Activated CD4-positive, alpha-beta T cell treated with anti-CD3 and anti-CD28 coated beads for 36 hours (primary cell): ENCODE measurements around the gene CHST15. TPM values are rescaled to one million over a fixed set of nuclear protein-coding genes. Genes with fewer than 3 reads are reported as not detected.

Experiments used
- ATAC-seq: fragments of 200-7000 bp; cut with Tn5 transposase; one replicate; pipeline ENCODE4 v1.10.0; 2021; ENCODE audit warnings: mild to moderate bottlenecking, moderate library complexity
- CTCF ChIA-PET: fragments of 350-600 bp; sonication (Branson Sonifier 250); formaldehyde crosslinking; loops from one replicate; lab custom pipeline; 2021; ENCODE audit warnings: antibody characterized with exemption; lab: Charles Lee
- POLR2A ChIA-PET: fragments of 350-600 bp; sonication (Branson Sonifier 250); formaldehyde crosslinking; loops from one replicate; lab custom pipeline; 2021; ENCODE audit warnings: antibody characterized with exemption, inconsistent platforms; lab: Charles Lee
- DNase-seq: peaks from one replicate; pipeline ENCODE4 v3.0.0-alpha.2; 2020
- H3K27ac Mint-ChIP-seq: one replicate; pipeline ENCODE4 v1.8.0; 2021; ENCODE audit warnings: mixed read lengths
- H3K27me3 Mint-ChIP-seq: one replicate; pipeline ENCODE4 v1.8.0; 2021; ENCODE audit warnings: mixed read lengths
- H3K36me3 Mint-ChIP-seq: one replicate; pipeline ENCODE4 v1.8.0; 2021; ENCODE audit warnings: low read depth, mixed read lengths
- H3K4me1 Mint-ChIP-seq: one replicate; pipeline ENCODE4 v1.8.0; 2021; ENCODE audit warnings: mixed read lengths
- H3K4me3 Mint-ChIP-seq: one replicate; pipeline ENCODE4 v1.8.0; 2021; ENCODE audit warnings: mild to moderate bottlenecking, moderate library complexity, mixed read lengths
- H3K9me3 Mint-ChIP-seq: one replicate; pipeline ENCODE4 v1.8.0; 2021; ENCODE audit warnings: low read depth, mixed read lengths
- intact Hi-C, 2 experiments: fragments of 100-400 bp; cut with DNase I in 1 of 2; cut with micrococcal nuclease in 1 of 2; formaldehyde crosslinking; loops; one replicate each; pipeline versions ENCODE4 v1.14.2 to v1.15.1; 2022 to 2024; cut with DNase I, micrococcal nuclease
- total RNA-seq, 2 experiments: library from RNA; stranded (reverse); gene quantifications; one replicate each; pipeline ENCODE4 v1.2.3, GENCODE V29; 2021

Gene CHST15
- total RNA-seq, 2 experiments from 2014 or later, result 0.40 to 0.43 TPM

GRCh38 chr10:124120410-124121061, 27.1 kb upstream of the CHST15 start:
- DNase-seq, result no peak
- intact Hi-C loops, result no loop called here
- Mint-ChIP-seq H3K27me3 (no peaks in the 10 kb centered on the region), H3K4me3 (no peak overlapping the region), H3K9me3 (no peaks in the 10 kb centered on the region), H3K27ac (no peak overlapping the region), H3K4me1 (no peaks in the 10 kb centered on the region), H3K36me3 (no peaks in the 10 kb centered on the region)
- ChIA-PET CTCF (no interaction called here), POLR2A (no interaction called here)
- ATAC-seq, result peak; percentile 12

- no peak for DNase-seq
- POLR2A ChIA-PET, result no interaction called here
- no peak overlapping the region for H3K27ac Mint-ChIP-seq
- intact Hi-C loops, result no loop called here
- no peaks in the 10 kb centered on the region for H3K9me3 Mint-ChIP-seq
- no peaks in the 10 kb centered on the region for H3K27me3 Mint-ChIP-seq
- H3K36me3 Mint-ChIP-seq, result no peaks in the 10 kb centered on the region
- no peak overlapping the region for H3K4me3 Mint-ChIP-seq
- CTCF ChIA-PET, result no interaction called here
- peak; percentile 19 for ATAC-seq
- no peaks in the 10 kb centered on the region for H3K4me1 Mint-ChIP-seq
Measured at GRCh38 chr10:124119946-124120345, 26.5 kb upstream of the CHST15 start.

- Mint-ChIP-seq H3K4me3 (no peak overlapping the region), H3K36me3 (no peaks in the 10 kb centered on the region), H3K27ac (no peak overlapping the region), H3K4me1 (no peaks in the 10 kb centered on the region), H3K9me3 (no peaks in the 10 kb centered on the region), H3K27me3 (no peaks in the 10 kb centered on the region)
- ChIA-PET POLR2A (no interaction called here), CTCF (interaction anchor here (0.8 kb wide), 1 partner anchor 270 kb away, joined by 4 read pairs; no protein-coding TSS in a partner anchor)
- ATAC-seq, result no peak
- DNase-seq, result no peak
- intact Hi-C loops, result no loop called here
Measured at GRCh38 chr10:124119216-124119615, 25.8 kb upstream of the CHST15 start.

GRCh38 chr10:124117833-124118232, 24.4 kb upstream of the CHST15 start:
- no peaks in the 10 kb centered on the region for H3K9me3 Mint-ChIP-seq
- intact Hi-C loops, result no loop called here
- ChIA-PET POLR2A (interaction anchor here (0.6 kb wide), 1 partner anchor 84 kb away, joined by 4 read pairs; no protein-coding TSS in a partner anchor), CTCF (no interaction called here)
- no peak overlapping the region for H3K27ac Mint-ChIP-seq
- DNase-seq (no peak), ATAC-seq (no peak)
- H3K36me3 Mint-ChIP-seq, result no peaks in the 10 kb centered on the region
- H3K4me3 Mint-ChIP-seq, result no peak overlapping the region
- H3K27me3 Mint-ChIP-seq, result no peaks in the 10 kb centered on the region
- no peaks in the 10 kb centered on the region for H3K4me1 Mint-ChIP-seq

GRCh38 chr10:124117511-124117785, 24.1 kb upstream of the CHST15 start:
- H3K4me3 Mint-ChIP-seq, result no peak overlapping the region

GRCh38 chr10:124116771-124117510, 23.5 kb upstream of the CHST15 start:
- Mint-ChIP-seq H3K4me1 (no peaks in the 10 kb centered on the region), H3K27me3 (peaks cover 3% of the 10 kb centered on the region), H3K4me3 (no peak overlapping the region), H3K9me3 (no peaks in the 10 kb centered on the region), H3K27ac (no peak overlapping the region), H3K36me3 (no peaks in the 10 kb centered on the region)
- ATAC-seq (no peak), DNase-seq (no peak)
- intact Hi-C loops, result no loop called here
- CTCF ChIA-PET, result interaction anchor here (0.7 kb wide), 1 partner anchor 120 kb away, joined by 3 read pairs; no protein-coding TSS in a partner anchor
- POLR2A ChIA-PET, result no interaction called here

More at GRCh38 chr10:124117511-124117785, 24.1 kb upstream of the CHST15 start:
- no peaks in the 10 kb centered on the region for H3K36me3 Mint-ChIP-seq
- intact Hi-C loops, result no loop called here
- H3K27ac Mint-ChIP-seq, result no peak overlapping the region
- no peaks in the 10 kb centered on the region for H3K9me3 Mint-ChIP-seq
- ChIA-PET POLR2A (no interaction called here), CTCF (interaction anchor here (0.7 kb wide), 1 partner anchor 121 kb away, joined by 3 read pairs; no protein-coding TSS in a partner anchor)
- peaks cover 3% of the 10 kb centered on the region for H3K27me3 Mint-ChIP-seq
- DNase-seq (no peak), ATAC-seq (no peak)
- no peaks in the 10 kb centered on the region for H3K4me1 Mint-ChIP-seq

- Mint-ChIP-seq H3K36me3 (no peaks in the 10 kb centered on the region), H3K27me3 (peaks cover 9% of the 10 kb centered on the region), H3K4me1 (no peaks in the 10 kb centered on the region), H3K27ac (no peak overlapping the region), H3K4me3 (no peak overlapping the region), H3K9me3 (no peaks in the 10 kb centered on the region)
- DNase-seq (no peak), ATAC-seq (no peak)
- ChIA-PET CTCF (no interaction called here), POLR2A (no interaction called here)
- intact Hi-C loops, result no loop called here
Measured at GRCh38 chr10:124114696-124115095, 21.3 kb upstream of the CHST15 start.

GRCh38 chr10:124112891-124113580, 19.6 kb upstream of the CHST15 start:
- CTCF ChIA-PET, result no interaction called here
- Mint-ChIP-seq H3K27me3 (peaks cover 14% of the 10 kb centered on the region), H3K4me3 (no peak overlapping the region), H3K4me1 (no peaks in the 10 kb centered on the region), H3K36me3 (no peaks in the 10 kb centered on the region), H3K27ac (no peak overlapping the region), H3K9me3 (no peaks in the 10 kb centered on the region)
- POLR2A ChIA-PET, result no interaction called here
- ATAC-seq, result no peak
- DNase-seq, result no peak
- intact Hi-C loops, result no loop called here

GRCh38 chr10:124110882-124111281, 17.5 kb upstream of the CHST15 start:
- no peaks in the 10 kb centered on the region for H3K36me3 Mint-ChIP-seq
- H3K4me3 Mint-ChIP-seq, result no peak overlapping the region
- DNase-seq (no peak), ATAC-seq (no peak)
- peaks cover 16% of the 10 kb centered on the region for H3K27me3 Mint-ChIP-seq
- CTCF ChIA-PET, result no interaction called here
- intact Hi-C loops, result no loop called here
- H3K4me1 Mint-ChIP-seq, result peaks cover 3% of the 10 kb centered on the region
- no peak overlapping the region for H3K27ac Mint-ChIP-seq
- H3K9me3 Mint-ChIP-seq, result no peaks in the 10 kb centered on the region
- POLR2A ChIA-PET, result no interaction called here

- no peaks in the 10 kb centered on the region for H3K9me3 Mint-ChIP-seq
- H3K27me3 Mint-ChIP-seq, result peaks cover 16% of the 10 kb centered on the region
- POLR2A ChIA-PET, result no interaction called here
- no peak overlapping the region for H3K4me3 Mint-ChIP-seq
- H3K36me3 Mint-ChIP-seq, result no peaks in the 10 kb centered on the region
- no peak for ATAC-seq
- H3K27ac Mint-ChIP-seq, result no peak overlapping the region
- no peak for DNase-seq
- peaks cover 3% of the 10 kb centered on the region for H3K4me1 Mint-ChIP-seq
- CTCF ChIA-PET, result no interaction called here
- intact Hi-C loops, result no loop called here
Measured at GRCh38 chr10:124109261-124109660, 15.9 kb upstream of the CHST15 start.

GRCh38 chr10:124107072-124107471, 13.7 kb upstream of the CHST15 start:
- DNase-seq (no peak), ATAC-seq (no peak)
- Mint-ChIP-seq H3K36me3 (no peaks in the 10 kb centered on the region), H3K4me3 (no peak overlapping the region), H3K27me3 (peaks cover 13% of the 10 kb centered on the region), H3K9me3 (no peaks in the 10 kb centered on the region), H3K27ac (no peak overlapping the region), H3K4me1 (peaks cover 3% of the 10 kb centered on the region)
- ChIA-PET POLR2A (no interaction called here), CTCF (interaction anchor here (0.7 to 1.5 kb wide), 2 partner anchors 20 to 282 kb away, joined by 3 read pairs; no protein-coding TSS in a partner anchor)
- intact Hi-C loops, result no loop called here
